GM21381 (cell line): ENCODE measurements around the gene UBE2M.
A peak's percentile ranks its signal among the peaks of the same experiment; 100 is the strongest.

Source experiments
- ATAC-seq: cut with Tn5 transposase; IDR thresholded peaks from one replicate; pipeline ENCODE4 v1.9.1; 2021; ENCODE audit warnings: mild to moderate bottlenecking, moderate library complexity; ENCODE audit not compliant: unreplicated experiment

UBE2M gene

GRCh38 chr19:58571575-58571947, 13.2 kb upstream of the UBE2M start:
- ATAC-seq: no peak

- no peak for ATAC-seq
Measured at GRCh38 chr19:58570770-58571574, 12.6 kb upstream of the UBE2M start.

GRCh38 chr19:58569943-58570670, 11.7 kb upstream of the UBE2M start:
- no peak for ATAC-seq

- no peak for ATAC-seq
Measured at GRCh38 chr19:58569191-58569942, 11.0 kb upstream of the UBE2M start.

GRCh38 chr19:58568453-58569130, 10.2 kb upstream of the UBE2M start:
- ATAC-seq: no peak

GRCh38 chr19:58566989-58567388, 8.6 kb upstream of the UBE2M start:
- no peak for ATAC-seq

- no peak for ATAC-seq
Measured at GRCh38 chr19:58563823-58564222, 5.4 kb upstream of the UBE2M start.

GRCh38 chr19:58563034-58563573, 4.7 kb upstream of the UBE2M start:
- ATAC-seq: no peak

GRCh38 chr19:58562122-58563033, 4.0 kb upstream of the UBE2M start:
- ATAC-seq: no peak

GRCh38 chr19:58561373-58562121, 3.1 kb upstream of the UBE2M start:
- no peak for ATAC-seq

GRCh38 chr19:58560921-58561320, 2.5 kb upstream of the UBE2M start:
- ATAC-seq: no peak

- ATAC-seq: no peak
Measured at GRCh38 chr19:58560007-58560887, 1.8 kb upstream of the UBE2M start.

GRCh38 chr19:58559275-58560006, 1.0 kb upstream of the UBE2M start:
- ATAC-seq: peak; percentile 18

GRCh38 chr19:58558623-58559274, 338 bp upstream of the UBE2M start:
- ATAC-seq: peak; percentile 55

GRCh38 chr19:58557221-58558065, 968 bp downstream of the UBE2M start:
- no peak for ATAC-seq

GRCh38 chr19:58556622-58557220, 1.7 kb downstream of the UBE2M start:
- ATAC-seq: no peak
